Panc1 (cell line): Measurements from ENCODE around the gene PTBP3. TPM values are rescaled to one million over a fixed set of nuclear protein-coding genes. Genes with fewer than 3 reads are reported as not detected.

ENCODE experiments used
- ATAC-seq: fragments of 200-7000 bp; cut with Tn5 transposase; 2 replicates; pipeline ENCODE4 v1.9.1; 2020; ENCODE audit warnings: mild to moderate bottlenecking, moderate library complexity
- BruUV-seq: library from RNA; stranded (reverse); fragments of 400-500 nt; replicated peaks from 2 replicates; lab custom pipeline; 2021; lab: Mats Ljungman, UMichigan
- CTCF ChIA-PET: fragments of 300-600 bp; sonication (Branson Sonifier 250); formaldehyde crosslinking; loops from one replicate; lab custom pipeline; 2022; ENCODE audit warnings: antibody characterized with exemption; lab: Charles Lee
- POLR2A ChIA-PET: fragments of 300-600 bp; sonication (Branson Sonifier 250); formaldehyde crosslinking; loops from one replicate; lab custom pipeline; 2022; ENCODE audit warnings: antibody characterized with exemption; lab: Charles Lee
- DNase-seq: peaks from one replicate; pipeline ENCODE4 v3.0.0-alpha.2; 2010; ENCODE audit warnings: low read depth, low spot score
- H3K27ac ChIP-seq: 2 replicates; pipeline ENCODE4 v1.5.1; 2011; ENCODE audit warnings: mild to moderate bottlenecking, low read length, inconsistent platforms
- H3K27me3 ChIP-seq: fragments of 200-500 bp; sonication (Bioruptor generic); 2 replicates; pipeline ENCODE4 v1.6.0; 2014; ENCODE audit warnings: low read length, inconsistent platforms; ENCODE audit not compliant: control insufficient read depth, insufficient read depth
- H3K36me3 ChIP-seq: fragments of 200-500 bp; sonication (Bioruptor generic); 2 replicates; pipeline ENCODE4 v1.5.1; 2014; ENCODE audit warnings: inconsistent platforms, mild to moderate bottlenecking, low read length, moderate library complexity; ENCODE audit not compliant: control insufficient read depth, insufficient read depth
- H3K4me1 ChIP-seq: 2 replicates; pipeline ENCODE4 v1.5.1; 2011; ENCODE audit warnings: inconsistent platforms, mild to moderate bottlenecking, low read length, moderate library complexity; ENCODE audit not compliant: control insufficient read depth, insufficient read depth
- H3K4me3 ChIP-seq, 2 experiments: 2 replicates each; pipeline ENCODE4 v1.5.1; 2011 to 2012; ENCODE audit warnings: low read depth in 2 of 2, low read length in 2 of 2, mild to moderate bottlenecking in 2 of 2, inconsistent platforms in 1 of 2, moderate library complexity in 1 of 2
- H3K9me3 ChIP-seq: fragments of 200-500 bp; sonication (Bioruptor generic); 2 replicates; pipeline ENCODE4 v1.5.1; 2014; ENCODE audit warnings: low read depth, mild to moderate bottlenecking, inconsistent platforms, low read length, moderate library complexity; ENCODE audit not compliant: control insufficient read depth, insufficient read depth
- POLR2AphosphoS5 ChIP-seq: IDR thresholded peaks from 2 replicates; pipeline ENCODE4 v1.6.1; 2012; ENCODE audit warnings: mild to moderate bottlenecking, low read depth, low read length, moderate library complexity
- SIN3A ChIP-seq: IDR thresholded peaks from 2 replicates; pipeline ENCODE4 v1.6.1; 2012; ENCODE audit warnings: low read depth, mild to moderate bottlenecking, low read length, moderate library complexity, borderline replicate concordance; ENCODE audit not compliant: insufficient read depth
- TCF7L2 ChIP-seq: IDR thresholded peaks from 2 replicates; pipeline ENCODE4 v1.6.1; 2011; ENCODE audit warnings: mild to moderate bottlenecking, low read depth, low read length, inconsistent platforms
- in situ Hi-C: cut with HindIII; loops from 2 replicates; pipeline ENCODE4 v1.10.0; 2016; ENCODE audit warnings: low sequenced_read_pairs, low pct_unique_long_range_greater_than_20kb
- intact Hi-C: fragments of 100-400 bp; cut with micrococcal nuclease; formaldehyde crosslinking; loops from one replicate; pipeline ENCODE4 v1.10.0; 2022; ENCODE audit not compliant: unreplicated experiment
- total RNA-seq: library from RNA; stranded (reverse); gene quantifications from one replicate; pipeline ENCODE4 v1.2.1, GENCODE V29; 2021; ENCODE audit not compliant: unreplicated experiment
- TF ChIP-seq, protein P1 (sequence below), 2 experiments: IDR thresholded peaks; 2 replicates each; pipeline ENCODE4 v1.6.1; 2011 to 2012; ENCODE audit warnings: low read depth in 2 of 2, control low read depth in 1 of 2, low read length in 1 of 2, mild to moderate bottlenecking in 1 of 2, moderate library complexity in 1 of 2; ENCODE audit not compliant: insufficient read depth in 1 of 2
- TF ChIP-seq, protein P2 (sequence below): fragments of 450-650 bp; IDR thresholded peaks from 2 replicates; pipeline ENCODE4 v1.5.1; 2017; ENCODE audit warnings: mild to moderate bottlenecking

The PTBP3 gene
- total RNA-seq, 1 experiment from 2014 or later, result 82.5 TPM

DNA sequence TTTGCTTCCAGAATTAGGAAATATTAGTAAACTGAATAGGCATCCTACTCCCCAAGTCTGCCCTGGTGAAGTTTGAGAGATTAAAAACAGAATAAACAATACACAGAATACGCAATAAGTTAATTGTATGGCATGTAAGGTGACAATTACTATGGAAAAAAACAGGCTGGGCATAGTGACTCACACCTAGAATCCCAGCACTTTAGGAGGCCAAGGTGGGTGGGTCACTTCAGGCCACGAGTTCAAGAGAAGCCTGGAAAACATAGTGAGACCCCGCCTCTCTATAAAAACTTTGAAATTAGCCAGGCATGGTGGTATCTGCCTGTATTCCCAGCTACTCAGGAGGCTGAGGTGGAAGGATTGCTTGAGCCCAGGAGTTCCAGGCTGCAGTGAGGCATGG, 94.1 kb downstream of the PTBP3 start:
- DNase-seq (no peak), ATAC-seq (no peak)
- Histone ChIP-seq H3K27ac (no peak overlapping the region), H3K27me3 (no peaks in the 10 kb centered on the region), H3K4me1 (no peaks in the 10 kb centered on the region), H3K4me3 (no peak overlapping the region), H3K9me3 (no peaks in the 10 kb centered on the region), H3K36me3 (no peaks in the 10 kb centered on the region)
- intact Hi-C loops, result no loop called here
- ChIA-PET CTCF (no interaction called here), POLR2A (no interaction called here)
- in situ Hi-C loops, result no loop called here
- BruUV-seq, result no TSS peak
- TF ChIP-seq POLR2AphosphoS5 (no peak), SIN3A (no peak)
- TF ChIP-seq, protein P1, sequence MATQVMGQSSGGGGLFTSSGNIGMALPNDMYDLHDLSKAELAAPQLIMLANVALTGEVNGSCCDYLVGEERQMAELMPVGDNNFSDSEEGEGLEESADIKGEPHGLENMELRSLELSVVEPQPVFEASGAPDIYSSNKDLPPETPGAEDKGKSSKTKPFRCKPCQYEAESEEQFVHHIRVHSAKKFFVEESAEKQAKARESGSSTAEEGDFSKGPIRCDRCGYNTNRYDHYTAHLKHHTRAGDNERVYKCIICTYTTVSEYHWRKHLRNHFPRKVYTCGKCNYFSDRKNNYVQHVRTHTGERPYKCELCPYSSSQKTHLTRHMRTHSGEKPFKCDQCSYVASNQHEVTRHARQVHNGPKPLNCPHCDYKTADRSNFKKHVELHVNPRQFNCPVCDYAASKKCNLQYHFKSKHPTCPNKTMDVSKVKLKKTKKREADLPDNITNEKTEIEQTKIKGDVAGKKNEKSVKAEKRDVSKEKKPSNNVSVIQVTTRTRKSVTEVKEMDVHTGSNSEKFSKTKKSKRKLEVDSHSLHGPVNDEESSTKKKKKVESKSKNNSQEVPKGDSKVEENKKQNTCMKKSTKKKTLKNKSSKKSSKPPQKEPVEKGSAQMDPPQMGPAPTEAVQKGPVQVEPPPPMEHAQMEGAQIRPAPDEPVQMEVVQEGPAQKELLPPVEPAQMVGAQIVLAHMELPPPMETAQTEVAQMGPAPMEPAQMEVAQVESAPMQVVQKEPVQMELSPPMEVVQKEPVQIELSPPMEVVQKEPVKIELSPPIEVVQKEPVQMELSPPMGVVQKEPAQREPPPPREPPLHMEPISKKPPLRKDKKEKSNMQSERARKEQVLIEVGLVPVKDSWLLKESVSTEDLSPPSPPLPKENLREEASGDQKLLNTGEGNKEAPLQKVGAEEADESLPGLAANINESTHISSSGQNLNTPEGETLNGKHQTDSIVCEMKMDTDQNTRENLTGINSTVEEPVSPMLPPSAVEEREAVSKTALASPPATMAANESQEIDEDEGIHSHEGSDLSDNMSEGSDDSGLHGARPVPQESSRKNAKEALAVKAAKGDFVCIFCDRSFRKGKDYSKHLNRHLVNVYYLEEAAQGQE (IDR thresholded peaks at IDR 0.05; ENCODE audit: insufficient read depth in 1 of 2, low read depth in 2 of 2, low read length in 1 of 2), result no peak
- TF ChIP-seq, protein P2, sequence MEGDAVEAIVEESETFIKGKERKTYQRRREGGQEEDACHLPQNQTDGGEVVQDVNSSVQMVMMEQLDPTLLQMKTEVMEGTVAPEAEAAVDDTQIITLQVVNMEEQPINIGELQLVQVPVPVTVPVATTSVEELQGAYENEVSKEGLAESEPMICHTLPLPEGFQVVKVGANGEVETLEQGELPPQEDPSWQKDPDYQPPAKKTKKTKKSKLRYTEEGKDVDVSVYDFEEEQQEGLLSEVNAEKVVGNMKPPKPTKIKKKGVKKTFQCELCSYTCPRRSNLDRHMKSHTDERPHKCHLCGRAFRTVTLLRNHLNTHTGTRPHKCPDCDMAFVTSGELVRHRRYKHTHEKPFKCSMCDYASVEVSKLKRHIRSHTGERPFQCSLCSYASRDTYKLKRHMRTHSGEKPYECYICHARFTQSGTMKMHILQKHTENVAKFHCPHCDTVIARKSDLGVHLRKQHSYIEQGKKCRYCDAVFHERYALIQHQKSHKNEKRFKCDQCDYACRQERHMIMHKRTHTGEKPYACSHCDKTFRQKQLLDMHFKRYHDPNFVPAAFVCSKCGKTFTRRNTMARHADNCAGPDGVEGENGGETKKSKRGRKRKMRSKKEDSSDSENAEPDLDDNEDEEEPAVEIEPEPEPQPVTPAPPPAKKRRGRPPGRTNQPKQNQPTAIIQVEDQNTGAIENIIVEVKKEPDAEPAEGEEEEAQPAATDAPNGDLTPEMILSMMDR, result no peak

DNA sequence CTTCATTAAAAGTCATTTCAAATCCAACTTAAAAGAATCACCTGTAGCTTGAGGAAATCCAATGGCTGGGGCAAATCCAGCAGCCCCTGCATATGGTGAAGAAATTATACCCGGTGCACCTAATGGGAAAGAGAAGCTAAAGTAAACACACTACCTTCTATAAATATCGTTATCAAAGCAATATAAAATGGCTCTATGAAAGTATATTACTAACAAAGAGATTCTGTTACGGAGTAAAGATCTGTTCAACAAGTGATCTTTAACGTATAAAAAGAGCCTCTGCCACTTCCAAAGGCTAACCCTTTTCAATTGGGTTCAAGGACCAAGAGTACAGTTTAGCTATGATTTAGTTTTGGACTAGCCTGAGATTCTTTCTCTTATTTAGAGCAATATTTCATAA, 98.6 kb downstream of the PTBP3 start:
- no peaks in the 10 kb centered on the region for H3K4me1 ChIP-seq
- H3K4me3 ChIP-seq, result no peak overlapping the region
- no peaks in the 10 kb centered on the region for H3K27me3 ChIP-seq
- ATAC-seq (no peak), DNase-seq (no peak)
- in situ Hi-C loops, result no loop called here
- no peaks in the 10 kb centered on the region for H3K36me3 ChIP-seq
- no peak overlapping the region for H3K27ac ChIP-seq
- ChIA-PET POLR2A (no interaction called here), CTCF (no interaction called here)
- no peak for TF ChIP-seq SIN3A
- TF ChIP-seq, protein P2, result no peak
- TF ChIP-seq, protein P1 (IDR thresholded peaks at IDR 0.05; ENCODE audit: insufficient read depth in 1 of 2, low read depth in 2 of 2, low read length in 1 of 2), result no peak
- no peak for TF ChIP-seq POLR2AphosphoS5
- no peak for TF ChIP-seq TCF7L2
- H3K9me3 ChIP-seq, result no peaks in the 10 kb centered on the region
- BruUV-seq, result no TSS peak
- intact Hi-C loops, result no loop called here
